ENCODE results near the gene BNIPL.
A peak's percentile ranks its signal among the peaks of the same experiment; 100 is the strongest.

Gene BNIPL

DNA sequence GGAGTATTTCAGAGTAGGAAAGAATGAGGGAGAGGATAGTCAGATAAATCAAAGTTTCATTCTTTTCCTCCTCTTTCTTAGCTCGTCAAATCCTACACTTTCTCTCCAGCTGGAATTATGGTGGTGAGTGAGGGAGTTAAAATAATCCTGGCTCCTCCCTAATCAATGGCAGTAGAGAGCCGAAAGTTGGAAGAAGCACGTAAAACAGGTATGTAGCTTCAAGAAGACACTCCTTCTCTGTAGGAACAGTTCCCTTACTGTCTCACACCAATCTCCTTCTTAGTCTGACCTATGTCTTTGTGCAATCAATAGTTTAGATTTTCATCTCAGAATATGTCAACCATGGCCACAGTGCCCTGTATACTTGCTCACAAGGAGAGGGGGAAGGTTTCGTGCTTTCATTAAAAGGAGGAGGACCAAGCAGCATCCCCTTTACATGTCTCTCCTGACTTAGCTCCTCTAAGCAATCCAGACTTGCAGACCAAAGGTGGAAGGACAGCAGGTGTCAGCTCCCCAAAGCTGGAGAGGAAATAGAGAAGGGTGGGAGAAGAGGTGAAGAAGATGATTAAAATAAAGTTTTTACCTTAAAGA lies 30.6 kb upstream of the BNIPL start:
- Mint-ChIP-seq H3K9me3 (no peaks in the 10 kb centered on the region), H3K4me1 (ENCODE audit: low read depth) (peaks cover 89% of the 10 kb centered on the region), H3K27me3 (no peaks in the 10 kb centered on the region), H3K4me3 (peak overlapping the region; percentile 95), H3K27ac (peak overlapping the region; percentile 94), H3K36me3 (ENCODE audit: low read depth) (peaks cover 22% of the 10 kb centered on the region)
- no peak for DNase-seq

DNA sequence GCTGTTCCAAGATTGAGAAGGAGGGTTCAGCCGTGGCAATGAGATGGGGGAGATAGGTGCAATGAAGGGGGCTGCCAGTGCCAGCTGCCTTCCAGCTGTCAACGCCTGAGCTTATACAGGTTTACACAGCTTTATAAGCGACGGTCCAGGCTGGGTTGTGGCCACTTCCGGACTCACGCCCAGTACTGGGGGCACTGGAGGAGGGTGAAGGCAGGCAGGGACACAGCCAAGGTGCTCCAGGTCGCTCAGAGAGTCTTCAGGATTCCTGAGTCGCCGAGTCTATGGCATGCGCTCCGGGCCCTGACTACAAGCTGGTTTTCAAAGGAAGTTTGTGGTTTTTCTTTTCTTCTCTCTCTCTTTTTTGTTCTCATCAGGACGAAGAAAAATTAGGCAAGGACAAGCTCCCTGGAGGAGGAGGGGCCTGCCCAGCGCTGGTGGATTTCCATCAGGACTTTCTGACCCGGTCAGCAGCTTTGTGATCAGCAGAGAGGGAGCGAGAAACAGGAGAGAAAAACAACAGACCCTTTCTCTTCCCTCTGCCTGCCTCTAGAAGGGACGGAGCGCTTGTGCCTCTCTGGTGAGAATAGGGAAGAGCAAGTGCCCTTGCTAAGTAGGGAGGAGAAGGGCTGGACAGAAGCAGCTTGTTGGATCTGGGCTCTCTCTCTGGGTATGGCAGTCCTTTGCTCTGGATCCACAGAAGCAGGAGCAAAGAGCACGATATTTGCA lies 29.9 kb upstream of the BNIPL start, which contains the start of gene MINDY1:
TSS of gene MINDY1 (minus strand) at position 576 of the 726 bp plus-strand sequence. CDS start 4,285 bp downstream, outside the sequence.
- Mint-ChIP-seq H3K9me3 (no peaks in the 10 kb centered on the region), H3K4me1 (ENCODE audit: low read depth) (peaks cover 90% of the 10 kb centered on the region), H3K27ac (peak within 1 kb of the TSS; percentile 94), H3K27me3 (no peaks in the 10 kb centered on the region), H3K36me3 (ENCODE audit: low read depth) (peaks cover 23% of the 10 kb centered on the region), H3K4me3 (peak within 1 kb of the TSS; percentile 95)
- peak; percentile 55 for DNase-seq

DNA sequence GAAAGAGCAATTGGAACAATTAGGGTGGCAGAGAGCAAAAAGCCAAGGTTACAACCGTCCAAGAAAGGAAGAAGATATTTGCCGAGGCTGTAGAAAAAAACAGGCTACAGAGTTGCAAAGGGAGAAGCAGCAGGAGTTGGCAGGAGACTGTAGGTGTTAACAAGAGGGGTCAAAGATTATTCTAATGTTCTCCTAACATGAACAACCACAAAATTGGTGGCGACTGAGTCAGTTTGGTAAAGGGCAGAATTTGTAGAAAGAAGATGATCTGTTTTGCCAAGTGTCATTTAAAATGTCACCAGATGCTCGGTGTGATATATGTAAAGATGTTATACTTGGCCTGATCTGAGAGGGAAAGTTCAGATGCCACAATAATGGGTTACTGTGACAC lies 28.5 kb upstream of the BNIPL start:
- no peak for DNase-seq
- Mint-ChIP-seq H3K4me1 (ENCODE audit: low read depth) (peaks cover 84% of the 10 kb centered on the region), H3K9me3 (no peaks in the 10 kb centered on the region), H3K36me3 (ENCODE audit: low read depth) (peaks cover 22% of the 10 kb centered on the region), H3K27me3 (no peaks in the 10 kb centered on the region), H3K4me3 (peak overlapping the region; percentile 95), H3K27ac (peak overlapping the region; percentile 94)

DNA sequence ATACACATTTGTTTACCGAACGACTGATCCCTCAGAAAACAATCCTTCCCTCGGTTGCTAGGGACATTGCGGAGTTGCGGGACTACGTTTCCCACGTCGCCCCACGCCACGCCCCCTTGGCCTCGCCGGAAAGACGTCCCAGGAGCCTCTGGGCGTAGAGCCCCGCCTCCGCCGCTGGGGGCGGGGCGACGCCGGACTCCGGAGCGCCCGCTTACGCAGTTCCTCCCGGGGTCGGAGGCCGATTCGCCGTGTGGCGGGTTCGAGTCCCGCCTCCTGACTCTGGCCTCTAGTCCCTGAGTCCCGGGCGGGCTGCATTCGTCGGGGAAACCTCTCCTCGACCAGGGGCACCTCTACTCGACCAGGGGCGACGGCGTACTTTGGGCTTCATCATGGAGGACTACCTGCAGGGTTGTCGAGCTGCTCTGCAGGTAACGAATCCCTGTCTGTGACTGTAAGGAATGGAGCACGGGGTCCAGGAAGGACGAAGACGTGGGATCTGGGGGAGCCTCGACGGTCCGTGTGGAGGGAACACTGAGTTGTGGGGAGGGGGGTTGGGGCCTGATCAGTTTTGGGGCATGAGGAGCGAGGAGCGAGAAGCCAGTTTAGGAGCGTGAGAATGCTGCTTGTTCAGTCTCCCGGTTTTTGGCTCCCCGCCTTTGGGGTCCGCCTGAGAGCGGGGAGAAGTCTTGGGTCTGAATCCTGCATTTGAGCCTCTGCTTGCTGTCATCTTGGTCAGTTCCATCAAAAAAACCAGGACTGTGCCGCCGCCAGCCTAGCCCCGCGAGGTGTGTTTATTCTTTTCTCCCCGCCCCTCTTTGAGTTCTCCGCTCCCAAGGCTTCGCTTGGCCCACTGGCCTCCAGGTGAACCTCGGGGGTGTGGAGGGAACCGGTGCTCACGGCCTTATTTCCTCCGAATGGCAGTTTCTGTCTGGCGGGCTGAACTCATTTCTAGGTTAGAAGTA lies 27.9 kb upstream of the BNIPL start, which contains the start of gene PRUNE1:
TSS of gene PRUNE1 (plus strand) at position 206 of the 962 bp plus-strand sequence. CDS start at position 390, 184 bp downstream.
- Mint-ChIP-seq H3K36me3 (ENCODE audit: low read depth) (peaks cover 25% of the 10 kb centered on the region), H3K4me1 (ENCODE audit: low read depth) (peaks cover 79% of the 10 kb centered on the region), H3K4me3 (peak within 1 kb of the TSS; percentile 95), H3K27ac (peak within 1 kb of the TSS; percentile 94), H3K9me3 (no peaks in the 10 kb centered on the region), H3K27me3 (no peaks in the 10 kb centered on the region)
- peak; percentile 96 for DNase-seq

DNA sequence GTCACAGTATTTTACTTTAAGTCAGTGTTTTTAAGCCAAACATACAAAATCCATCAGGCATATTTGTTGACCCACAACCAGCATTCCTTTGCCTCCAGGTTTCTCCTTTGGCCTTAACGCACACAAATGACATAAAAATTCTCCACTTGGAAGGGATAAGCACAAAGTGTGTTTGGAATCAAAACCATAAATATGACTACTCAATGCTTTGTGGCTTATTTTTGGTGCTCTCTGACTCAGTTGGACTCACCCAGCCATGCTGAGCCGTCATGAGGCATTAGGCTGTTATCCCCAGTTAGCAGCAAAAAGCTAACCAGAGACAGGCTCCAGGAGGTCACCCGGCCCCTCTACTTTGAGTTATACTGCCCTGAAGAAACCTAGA lies 27.2 kb upstream of the BNIPL start:
- no peak for DNase-seq
- Mint-ChIP-seq H3K27ac (peak overlapping the region; percentile 94), H3K36me3 (ENCODE audit: low read depth) (peaks cover 25% of the 10 kb centered on the region), H3K4me1 (ENCODE audit: low read depth) (peaks cover 75% of the 10 kb centered on the region), H3K4me3 (peak overlapping the region; percentile 95), H3K27me3 (no peaks in the 10 kb centered on the region), H3K9me3 (no peaks in the 10 kb centered on the region)

DNA sequence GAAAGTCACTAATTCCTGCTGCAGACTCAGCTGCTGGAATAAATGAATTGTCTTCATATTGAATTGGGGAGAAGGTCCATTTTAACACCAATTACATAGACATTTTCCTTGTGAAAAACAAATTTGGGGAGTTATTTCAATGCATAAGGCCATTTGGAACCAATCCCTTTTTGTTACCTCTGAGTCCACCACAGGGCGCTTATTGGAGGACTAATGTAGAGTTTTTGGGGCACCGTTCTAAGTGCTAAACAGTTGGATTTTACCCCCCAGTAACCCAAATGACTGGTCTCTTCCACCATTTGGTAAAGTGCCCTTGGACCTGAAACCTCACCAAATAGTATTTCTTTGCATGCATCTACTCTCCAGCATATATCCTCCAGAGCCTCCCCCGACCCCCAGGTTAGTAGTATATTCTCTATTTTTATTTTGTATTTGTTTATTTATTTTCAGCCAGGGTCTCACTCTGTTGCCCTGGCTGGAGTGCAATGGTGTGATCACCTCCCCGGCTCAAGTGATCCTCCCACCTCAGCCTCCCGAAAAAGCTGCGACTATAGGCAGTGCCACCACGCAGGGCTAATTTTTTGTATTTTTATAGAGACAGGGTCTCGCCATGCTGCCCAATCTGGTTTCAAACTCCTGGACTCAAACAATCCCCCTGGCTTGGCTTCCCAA lies 26.6 kb upstream of the BNIPL start:
- H3K9me3 Mint-ChIP-seq: no peaks in the 10 kb centered on the region

DNA sequence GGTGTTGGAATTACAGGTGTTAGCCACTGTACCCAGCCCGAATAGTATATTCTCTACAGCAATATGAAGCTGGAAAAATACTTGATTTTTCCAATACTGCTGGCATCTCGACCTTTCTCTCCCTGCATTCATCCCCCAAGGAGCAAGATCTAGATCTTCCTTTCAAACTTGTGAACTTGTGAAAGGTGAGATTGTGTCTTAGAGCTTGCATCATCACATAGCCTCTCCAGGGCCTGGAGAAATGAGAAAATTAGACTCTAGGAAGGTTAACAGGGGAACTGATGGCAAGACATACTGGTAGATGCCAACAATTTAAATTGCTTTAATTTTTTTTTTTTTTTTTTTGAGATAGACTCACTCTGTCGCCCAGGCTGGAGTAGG lies 26.1 kb upstream of the BNIPL start:
- Mint-ChIP-seq H3K9me3 (no peaks in the 10 kb centered on the region), H3K4me3 (peak overlapping the region; percentile 23), H3K27me3 (no peaks in the 10 kb centered on the region), H3K27ac (no peak overlapping the region), H3K4me1 (ENCODE audit: low read depth) (peaks cover 67% of the 10 kb centered on the region), H3K36me3 (ENCODE audit: low read depth) (peaks cover 27% of the 10 kb centered on the region)
- DNase-seq: no peak

More for the DNA sequence above, 26.6 kb upstream of the BNIPL start:
- H3K4me1 Mint-ChIP-seq (ENCODE audit: low read depth): peaks cover 70% of the 10 kb centered on the region
- H3K4me3 Mint-ChIP-seq: peak overlapping the region; percentile 95
- DNase-seq: no peak
- peaks cover 27% of the 10 kb centered on the region for H3K36me3 Mint-ChIP-seq (ENCODE audit: low read depth)
- H3K27me3 Mint-ChIP-seq: no peaks in the 10 kb centered on the region
- peak overlapping the region; percentile 94 for H3K27ac Mint-ChIP-seq

DNA sequence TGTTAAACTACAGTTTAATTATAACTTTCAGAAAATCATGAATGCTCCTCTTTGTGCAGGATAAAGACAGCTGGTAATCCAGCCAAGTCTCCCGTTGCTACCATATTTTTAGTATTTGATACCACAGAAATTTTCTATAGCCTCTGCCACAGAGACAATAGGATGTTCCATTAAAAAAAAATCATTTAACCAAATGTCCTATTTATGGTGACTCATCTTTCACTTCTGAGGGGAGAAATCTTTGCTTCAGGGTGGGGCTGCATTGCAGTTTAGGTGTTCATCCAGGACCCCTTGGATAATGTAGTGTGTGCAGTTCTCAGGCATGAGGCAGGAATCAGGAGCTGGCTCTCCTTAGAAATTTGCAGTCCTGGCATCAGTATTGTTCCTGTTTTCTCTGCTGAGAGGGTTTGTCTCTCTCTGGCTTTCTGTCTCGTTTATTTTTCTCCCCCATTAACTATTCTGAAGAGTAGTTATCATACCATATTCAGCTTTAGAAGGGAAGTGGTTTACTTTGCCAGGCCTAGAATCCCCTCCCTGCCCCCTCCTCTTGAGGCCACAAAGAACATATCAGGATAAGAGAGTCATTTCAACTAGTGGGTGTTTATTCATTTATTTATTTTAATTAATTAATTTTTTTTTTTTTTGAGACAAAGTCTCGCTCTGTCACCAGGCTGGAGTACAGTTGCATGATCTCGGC lies 25.1 kb upstream of the BNIPL start:
- H3K4me3 Mint-ChIP-seq: peak overlapping the region; percentile 25
- no peaks in the 10 kb centered on the region for H3K27me3 Mint-ChIP-seq
- H3K4me1 Mint-ChIP-seq (ENCODE audit: low read depth): peaks cover 57% of the 10 kb centered on the region
- H3K9me3 Mint-ChIP-seq: no peaks in the 10 kb centered on the region
- peaks cover 24% of the 10 kb centered on the region for H3K36me3 Mint-ChIP-seq (ENCODE audit: low read depth)
- peak overlapping the region; percentile 79 for H3K27ac Mint-ChIP-seq
- no peak for DNase-seq

DNA sequence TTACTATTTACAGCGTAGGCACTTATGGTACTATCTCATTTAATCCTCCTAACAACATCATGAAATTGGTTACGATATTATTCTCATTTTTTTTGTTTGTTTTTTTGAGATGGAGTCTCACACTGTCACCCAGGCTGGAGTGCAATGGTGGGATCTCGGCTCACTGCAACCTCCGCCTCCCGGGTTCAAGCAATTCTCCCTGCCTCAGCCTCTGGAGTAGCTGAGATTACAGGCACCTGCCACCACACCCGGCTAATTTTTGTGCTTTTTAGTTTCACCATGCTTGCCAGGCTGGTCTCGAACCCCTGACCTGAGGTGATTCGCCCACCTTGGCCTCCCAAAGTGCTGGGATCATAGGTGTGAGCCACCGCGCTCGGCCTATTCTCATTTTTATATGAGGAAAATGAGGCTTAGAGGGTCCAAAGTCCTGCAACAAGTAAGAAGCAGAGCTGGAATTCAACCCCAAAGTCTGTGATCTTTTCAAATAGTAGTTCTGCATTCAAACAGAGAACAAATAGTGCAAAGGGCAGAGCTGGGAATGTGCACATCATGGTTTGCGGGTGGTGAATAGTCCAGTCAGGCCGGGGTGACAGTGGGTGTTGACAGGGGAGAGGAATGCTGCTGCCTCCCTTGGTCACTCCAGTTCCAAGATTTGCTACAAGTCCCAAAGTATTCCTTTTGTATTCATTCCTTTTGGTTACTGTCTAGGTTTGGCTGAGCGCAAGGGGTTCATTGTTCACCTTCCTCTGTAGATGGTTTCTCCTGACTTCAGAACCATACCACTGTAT lies 23.5 kb upstream of the BNIPL start:
- H3K36me3 Mint-ChIP-seq (ENCODE audit: low read depth): peaks cover 25% of the 10 kb centered on the region
- no peak for DNase-seq
- H3K27me3 Mint-ChIP-seq: no peaks in the 10 kb centered on the region
- H3K4me1 Mint-ChIP-seq (ENCODE audit: low read depth): peaks cover 41% of the 10 kb centered on the region
- H3K9me3 Mint-ChIP-seq: no peaks in the 10 kb centered on the region
- no peak overlapping the region for H3K27ac Mint-ChIP-seq
- no peak overlapping the region for H3K4me3 Mint-ChIP-seq

DNA sequence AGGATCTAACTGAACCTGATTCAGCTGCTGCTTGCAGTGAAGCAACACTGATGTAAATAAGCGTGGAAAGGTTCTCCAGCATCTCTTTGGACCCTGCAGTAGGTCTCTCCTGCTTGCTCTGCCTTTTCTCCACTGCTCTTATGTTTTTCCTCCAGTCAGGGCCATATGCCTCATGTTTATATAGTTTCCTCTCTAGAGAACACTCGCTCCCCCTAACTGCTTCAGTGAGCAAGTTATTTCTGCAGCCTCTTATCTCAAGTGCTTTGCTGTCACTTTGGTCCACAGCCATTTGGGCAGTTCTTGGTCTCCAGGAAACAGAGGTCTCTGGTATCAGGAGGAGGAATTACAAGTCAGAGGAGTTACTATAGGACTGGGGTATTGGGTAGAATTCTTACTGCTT lies 22.9 kb upstream of the BNIPL start:
- Mint-ChIP-seq H3K4me1 (ENCODE audit: low read depth) (peaks cover 36% of the 10 kb centered on the region), H3K27ac (no peak overlapping the region), H3K27me3 (no peaks in the 10 kb centered on the region), H3K9me3 (no peaks in the 10 kb centered on the region), H3K36me3 (ENCODE audit: low read depth) (peaks cover 28% of the 10 kb centered on the region), H3K4me3 (no peak overlapping the region)
- no peak for DNase-seq

DNA sequence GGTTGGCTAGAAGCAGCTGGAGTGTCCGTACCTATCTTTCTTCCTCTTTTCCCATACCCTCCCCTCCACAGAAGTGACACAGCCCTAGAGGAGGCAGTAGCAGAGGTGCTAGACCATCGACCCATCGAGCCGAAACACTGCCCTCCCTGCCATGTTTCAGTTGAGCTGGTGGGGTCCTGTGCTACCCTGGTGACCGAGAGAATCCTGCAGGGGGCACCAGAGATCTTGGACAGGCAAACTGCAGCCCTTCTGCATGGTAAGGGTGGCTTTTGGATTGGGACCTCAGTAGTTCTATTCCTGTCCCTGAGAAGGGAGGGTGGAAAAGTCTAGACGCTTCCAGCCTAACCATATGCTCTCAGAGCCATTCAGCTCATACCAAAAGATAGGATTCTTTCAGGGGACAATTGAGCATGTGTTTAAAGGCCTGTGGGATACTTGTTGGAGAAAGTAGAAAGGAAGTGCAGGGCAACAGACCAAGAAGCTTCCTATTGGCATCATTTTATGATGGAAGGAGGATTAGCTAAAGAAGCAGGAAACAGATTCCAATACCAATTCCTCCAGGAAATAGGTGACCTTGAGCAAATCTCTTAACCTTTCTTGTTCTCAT lies 11.7 kb upstream of the BNIPL start:
- Mint-ChIP-seq H3K27ac (peak overlapping the region; percentile 67), H3K4me1 (ENCODE audit: low read depth) (peaks cover 6% of the 10 kb centered on the region), H3K9me3 (no peaks in the 10 kb centered on the region), H3K27me3 (no peaks in the 10 kb centered on the region), H3K4me3 (no peak overlapping the region), H3K36me3 (ENCODE audit: low read depth) (peaks cover 51% of the 10 kb centered on the region)
- peak; percentile 83 for DNase-seq

DNA sequence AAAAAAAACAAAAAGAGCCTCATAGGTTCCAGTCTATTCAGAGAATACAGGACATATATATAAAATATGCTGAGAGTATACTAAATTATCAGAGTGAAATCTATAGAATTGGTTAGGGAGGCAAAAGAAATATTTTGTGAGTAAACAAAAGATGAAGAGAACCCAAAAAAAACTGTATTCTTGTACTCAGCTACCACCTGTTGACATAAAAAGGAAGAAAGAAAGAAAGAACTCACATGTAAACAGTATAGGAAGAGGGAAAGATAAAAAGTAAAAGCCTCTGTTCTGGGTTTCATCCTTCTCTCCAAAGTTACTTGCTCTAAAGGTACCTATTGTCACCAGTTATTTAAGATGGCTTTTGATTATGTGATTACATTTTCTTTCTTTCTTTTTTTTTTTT lies 9.9 kb upstream of the BNIPL start:
- no peak overlapping the region for H3K4me3 Mint-ChIP-seq
- no peaks in the 10 kb centered on the region for H3K9me3 Mint-ChIP-seq
- H3K27ac Mint-ChIP-seq: no peak overlapping the region
- H3K4me1 Mint-ChIP-seq (ENCODE audit: low read depth): peaks cover 6% of the 10 kb centered on the region
- H3K27me3 Mint-ChIP-seq: no peaks in the 10 kb centered on the region
- DNase-seq: no peak
- peaks cover 64% of the 10 kb centered on the region for H3K36me3 Mint-ChIP-seq (ENCODE audit: low read depth)

DNA sequence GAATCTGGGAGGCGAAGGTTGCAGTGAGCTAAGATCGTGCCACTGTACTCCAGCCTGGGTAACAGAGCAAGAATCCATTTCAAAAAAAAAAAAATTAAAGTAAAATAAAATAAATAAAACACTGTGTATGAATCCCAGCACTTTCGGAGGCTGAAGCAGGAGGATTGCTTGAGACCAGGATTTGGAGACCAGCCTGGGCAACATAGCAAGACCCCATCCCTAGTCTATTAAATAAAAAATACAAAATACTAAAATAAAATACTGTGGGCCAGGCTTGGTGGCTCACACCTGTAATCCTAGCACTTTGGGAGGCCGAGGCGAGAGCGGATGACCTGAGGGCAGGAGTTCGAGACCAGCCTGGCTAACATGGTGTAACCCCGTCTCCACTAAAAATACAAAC lies 4.2 kb upstream of the BNIPL start:
- Mint-ChIP-seq H3K27me3 (no peaks in the 10 kb centered on the region), H3K9me3 (no peaks in the 10 kb centered on the region), H3K4me1 (ENCODE audit: low read depth) (no peaks in the 10 kb centered on the region), H3K27ac (no peak overlapping the region), H3K4me3 (no peak overlapping the region), H3K36me3 (ENCODE audit: low read depth) (peaks cover 62% of the 10 kb centered on the region)
- no peak for DNase-seq
